Measurements from ENCODE around the gene CERS3. TPM values are rescaled to one million over a fixed set of nuclear protein-coding genes. Genes with fewer than 3 reads are reported as not detected.

Gene CERS3
- 0.17 TPM for total RNA-seq
- polyA plus RNA-seq, result under 1 TPM in 1 of 4 donors, not detected in 3; 0.12 TPM

GRCh38 chr15:100528833-100529428 lies at the start of gene CERS3:
TSS of gene CERS3 (minus strand) at chr15:100528950. CDS start at chr15:100501849, 27,101 bp downstream.
- H3K36me3 ChIP-seq (ENCODE audit: control insufficient read depth, insufficient read depth, low read length), result no peaks in the 10 kb centered on the region
- no peaks in the 10 kb centered on the region for H3K9me3 ChIP-seq (ENCODE audit: control insufficient read depth in 2 of 2, low read length in 2 of 2)
- Mint-ChIP-seq H3K36me3 (peaks cover 11% of the 10 kb centered on the region), H3K27ac (no peak within 1 kb of the TSS), H3K4me1 (no peaks in the 10 kb centered on the region), H3K9me3 (peaks cover 0 to 2% (median 0%) of the 10 kb centered on the region in 7 donors), H3K4me3 (no peak within 1 kb of the TSS), H3K27me3 (no peaks in the 10 kb centered on the region)
- no peaks in the 10 kb centered on the region for H3K4me1 ChIP-seq (ENCODE audit: control insufficient read depth, insufficient read depth, low read length, poor library complexity, severe bottlenecking)
- H3K4me3 ChIP-seq (ENCODE audit: low read depth, low read length), result no peak within 1 kb of the TSS
- no peak for ATAC-seq (ENCODE audit: low read depth in 2 of 2)
- no peak for DNase-seq
- no peak within 1 kb of the TSS for H3K27ac ChIP-seq (ENCODE audit: insufficient read depth, low read length, poor library complexity, severe bottlenecking)
- no peaks in the 10 kb centered on the region for H3K27me3 ChIP-seq (ENCODE audit: control insufficient read depth, insufficient read depth, low read length)

- Histone ChIP-seq H3K27me3 (ENCODE audit: control insufficient read depth, insufficient read depth, low read length) (no peaks in the 10 kb centered on the region), H3K27ac (ENCODE audit: insufficient read depth, low read length, poor library complexity, severe bottlenecking) (no peak overlapping the region), H3K9me3 (ENCODE audit: control insufficient read depth in 2 of 2, low read length in 2 of 2) (no peaks in the 10 kb centered on the region), H3K4me1 (ENCODE audit: control insufficient read depth, insufficient read depth, low read length, poor library complexity, severe bottlenecking) (peaks cover 11% of the 10 kb centered on the region), H3K36me3 (ENCODE audit: control insufficient read depth, insufficient read depth, low read length) (peaks cover 39% of the 10 kb centered on the region), H3K4me3 (ENCODE audit: low read depth, low read length) (no peak overlapping the region)
- ATAC-seq (ENCODE audit: low read depth in 2 of 2) (no peak), DNase-seq (no peak)
- Mint-ChIP-seq H3K4me3 (no peak overlapping the region), H3K9me3 (no peaks in the 10 kb centered on the region), H3K36me3 (peaks cover 47% of the 10 kb centered on the region), H3K4me1 (peaks cover 38 to 63% (median 42%) of the 10 kb centered on the region in 4 donors), H3K27ac (peak overlapping the region in 2 of 3 donors; percentile 73 to 80), H3K27me3 (no peaks in the 10 kb centered on the region)
Observed at GRCh38 chr15:100573526-100573925, 44.8 kb upstream of the CERS3 start.

GRCh38 chr15:100572362-100572983 lies 43.7 kb upstream of the CERS3 start:
- peak overlapping the region; percentile 65 for H3K27ac ChIP-seq (ENCODE audit: insufficient read depth, low read length, poor library complexity, severe bottlenecking)
- H3K36me3 ChIP-seq (ENCODE audit: control insufficient read depth, insufficient read depth, low read length), result peaks cover 42% of the 10 kb centered on the region
- Mint-ChIP-seq H3K27ac (peak overlapping the region; percentile 90 to 96 (median 93)), H3K27me3 (no peaks in the 10 kb centered on the region), H3K9me3 (no peaks in the 10 kb centered on the region), H3K4me1 (peaks cover 38 to 61% (median 42%) of the 10 kb centered on the region in 4 donors), H3K4me3 (peak overlapping the region in 2 of 4 donors; percentile 32 to 69), H3K36me3 (peaks cover 45% of the 10 kb centered on the region)
- H3K27me3 ChIP-seq (ENCODE audit: control insufficient read depth, insufficient read depth, low read length), result no peaks in the 10 kb centered on the region
- DNase-seq (peak in 2 of 3 donors; percentile 41 to 59), ATAC-seq (ENCODE audit: low read depth in 2 of 2) (peak in 1 of 2 donors; percentile 44)
- H3K4me1 ChIP-seq (ENCODE audit: control insufficient read depth, insufficient read depth, low read length, poor library complexity, severe bottlenecking), result peaks cover 11% of the 10 kb centered on the region
- no peaks in the 10 kb centered on the region for H3K9me3 ChIP-seq (ENCODE audit: control insufficient read depth in 2 of 2, low read length in 2 of 2)
- H3K4me3 ChIP-seq (ENCODE audit: low read depth, low read length), result peak overlapping the region; percentile 51

- Mint-ChIP-seq H3K4me3 (peak overlapping the region; percentile 23 to 81 (median 65)), H3K4me1 (peaks cover 38 to 54% (median 42%) of the 10 kb centered on the region in 4 donors), H3K9me3 (no peaks in the 10 kb centered on the region), H3K36me3 (peaks cover 40% of the 10 kb centered on the region), H3K27ac (peak overlapping the region; percentile 90 to 96 (median 93)), H3K27me3 (no peaks in the 10 kb centered on the region)
- H3K9me3 ChIP-seq (ENCODE audit: control insufficient read depth in 2 of 2, low read length in 2 of 2), result no peaks in the 10 kb centered on the region
- H3K4me3 ChIP-seq (ENCODE audit: low read depth, low read length), result peak overlapping the region; percentile 51
- no peaks in the 10 kb centered on the region for H3K27me3 ChIP-seq (ENCODE audit: control insufficient read depth, insufficient read depth, low read length)
- peaks cover 11% of the 10 kb centered on the region for H3K4me1 ChIP-seq (ENCODE audit: control insufficient read depth, insufficient read depth, low read length, poor library complexity, severe bottlenecking)
- DNase-seq (peak in 1 of 3 donors; percentile 62), ATAC-seq (ENCODE audit: low read depth in 2 of 2) (peak; percentile 20 to 38)
- peak overlapping the region; percentile 65 for H3K27ac ChIP-seq (ENCODE audit: insufficient read depth, low read length, poor library complexity, severe bottlenecking)
- peaks cover 42% of the 10 kb centered on the region for H3K36me3 ChIP-seq (ENCODE audit: control insufficient read depth, insufficient read depth, low read length)
Observed at GRCh38 chr15:100571592-100572167, 42.9 kb upstream of the CERS3 start.

- peak in 1 of 3 donors; percentile 45 for DNase-seq
- Histone ChIP-seq H3K36me3 (ENCODE audit: control insufficient read depth, insufficient read depth, low read length) (peaks cover 42% of the 10 kb centered on the region), H3K27ac (ENCODE audit: insufficient read depth, low read length, poor library complexity, severe bottlenecking) (no peak overlapping the region), H3K27me3 (ENCODE audit: control insufficient read depth, insufficient read depth, low read length) (no peaks in the 10 kb centered on the region), H3K9me3 (ENCODE audit: control insufficient read depth in 2 of 2, low read length in 2 of 2) (no peaks in the 10 kb centered on the region), H3K4me1 (ENCODE audit: control insufficient read depth, insufficient read depth, low read length, poor library complexity, severe bottlenecking) (peaks cover 11% of the 10 kb centered on the region), H3K4me3 (ENCODE audit: low read depth, low read length) (peak overlapping the region; percentile 51)
- Mint-ChIP-seq H3K36me3 (peaks cover 31% of the 10 kb centered on the region), H3K27ac (peak overlapping the region; percentile 90 to 96 (median 93)), H3K4me1 (peaks cover 33 to 47% (median 34%) of the 10 kb centered on the region in 4 donors), H3K9me3 (no peaks in the 10 kb centered on the region), H3K4me3 (peak overlapping the region; percentile 21 to 69 (median 47)), H3K27me3 (no peaks in the 10 kb centered on the region)
- ATAC-seq (ENCODE audit: low read depth in 2 of 2), result no peak
Observed at GRCh38 chr15:100570735-100571313, 42.1 kb upstream of the CERS3 start.

- ATAC-seq (ENCODE audit: low read depth in 2 of 2) (no peak), DNase-seq (no peak)
- H3K4me3 ChIP-seq (ENCODE audit: low read depth, low read length), result no peak overlapping the region
- no peaks in the 10 kb centered on the region for H3K27me3 ChIP-seq (ENCODE audit: control insufficient read depth, insufficient read depth, low read length)
- H3K4me1 ChIP-seq (ENCODE audit: control insufficient read depth, insufficient read depth, low read length, poor library complexity, severe bottlenecking), result peaks cover 11% of the 10 kb centered on the region
- no peaks in the 10 kb centered on the region for H3K9me3 Mint-ChIP-seq
- H3K9me3 ChIP-seq (ENCODE audit: control insufficient read depth in 2 of 2, low read length in 2 of 2), result no peaks in the 10 kb centered on the region
- peaks cover 29% of the 10 kb centered on the region for H3K36me3 Mint-ChIP-seq
- peaks cover 29 to 42% (median 33%) of the 10 kb centered on the region in 4 donors for H3K4me1 Mint-ChIP-seq
- peak overlapping the region; percentile 90 to 96 (median 93) for H3K27ac Mint-ChIP-seq
- H3K4me3 Mint-ChIP-seq, result no peak overlapping the region
- H3K27ac ChIP-seq (ENCODE audit: insufficient read depth, low read length, poor library complexity, severe bottlenecking), result no peak overlapping the region
- no peaks in the 10 kb centered on the region for H3K27me3 Mint-ChIP-seq
- peaks cover 42% of the 10 kb centered on the region for H3K36me3 ChIP-seq (ENCODE audit: control insufficient read depth, insufficient read depth, low read length)
Observed at GRCh38 chr15:100570275-100570674, 41.5 kb upstream of the CERS3 start.

- H3K4me3 ChIP-seq (ENCODE audit: low read depth, low read length), result no peak overlapping the region
- H3K36me3 Mint-ChIP-seq, result peaks cover 33% of the 10 kb centered on the region
- no peaks in the 10 kb centered on the region for H3K9me3 Mint-ChIP-seq
- H3K4me3 Mint-ChIP-seq, result peak overlapping the region in 1 of 4 donors; percentile 47
- peaks cover 32 to 39% (median 33%) of the 10 kb centered on the region in 4 donors for H3K4me1 Mint-ChIP-seq
- peaks cover 42% of the 10 kb centered on the region for H3K36me3 ChIP-seq (ENCODE audit: control insufficient read depth, insufficient read depth, low read length)
- no peak for DNase-seq
- H3K27ac ChIP-seq (ENCODE audit: insufficient read depth, low read length, poor library complexity, severe bottlenecking), result no peak overlapping the region
- no peaks in the 10 kb centered on the region for H3K27me3 Mint-ChIP-seq
- peaks cover 11% of the 10 kb centered on the region for H3K4me1 ChIP-seq (ENCODE audit: control insufficient read depth, insufficient read depth, low read length, poor library complexity, severe bottlenecking)
- H3K9me3 ChIP-seq (ENCODE audit: control insufficient read depth in 2 of 2, low read length in 2 of 2), result no peaks in the 10 kb centered on the region
- no peaks in the 10 kb centered on the region for H3K27me3 ChIP-seq (ENCODE audit: control insufficient read depth, insufficient read depth, low read length)
- ATAC-seq (ENCODE audit: low read depth in 2 of 2), result no peak
- H3K27ac Mint-ChIP-seq, result peak overlapping the region; percentile 78 to 93 (median 88)
Observed at GRCh38 chr15:100569391-100569790, 40.6 kb upstream of the CERS3 start.
